Upper lobe of left lung (tissue), 4 donors: ENCODE results near the gene TPM2.

Source experiments
- EP300 ChIP-seq, 4 donors: sonication (generic); formaldehyde crosslinking; IDR thresholded peaks; one replicate each; pipeline ENCODE4 v1.5.1; 2017; ENCODE audit warnings: antibody characterized with exemption in 4 of 4, control low read depth in 2 of 4
- POLR2AphosphoS5 ChIP-seq, 2 donors: sonication (generic); formaldehyde crosslinking; IDR thresholded peaks; one replicate each; pipeline ENCODE4 v1.5.1; 2017; ENCODE audit warnings: antibody characterized with exemption in 2 of 2
- TF ChIP-seq, protein P1 (sequence below), 6 experiments: fragments of 450-650 bp in 4 of 6; fragments of 200-600 bp in 2 of 6; sonication (generic) in 2 of 6; IDR thresholded peaks; one replicate each; pipeline ENCODE4 v1.5.1; 2016 to 2019; ENCODE audit warnings: antibody characterized with exemption in 6 of 6

DNA sequence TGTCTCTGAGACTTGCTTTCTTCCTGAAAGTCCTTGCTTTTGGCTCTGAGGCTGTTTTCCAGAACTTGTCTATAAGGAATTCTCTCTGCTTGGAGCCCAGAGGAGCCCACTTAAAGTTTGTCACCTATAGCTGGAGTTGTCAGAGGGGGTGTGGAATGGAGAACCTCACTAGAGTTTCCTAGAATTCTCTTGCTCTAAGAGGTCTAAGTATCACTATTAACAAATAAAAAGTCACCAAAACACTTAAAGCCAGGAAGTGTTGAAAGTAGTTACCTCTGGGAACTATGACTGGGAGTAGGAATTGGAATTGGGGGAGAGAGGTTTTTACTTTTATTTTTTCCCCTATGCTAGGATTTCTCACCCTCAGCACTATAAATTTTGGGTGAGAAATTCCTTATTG is 54.0 kb downstream of the TPM2 start:
- TF ChIP-seq, protein P1, sequence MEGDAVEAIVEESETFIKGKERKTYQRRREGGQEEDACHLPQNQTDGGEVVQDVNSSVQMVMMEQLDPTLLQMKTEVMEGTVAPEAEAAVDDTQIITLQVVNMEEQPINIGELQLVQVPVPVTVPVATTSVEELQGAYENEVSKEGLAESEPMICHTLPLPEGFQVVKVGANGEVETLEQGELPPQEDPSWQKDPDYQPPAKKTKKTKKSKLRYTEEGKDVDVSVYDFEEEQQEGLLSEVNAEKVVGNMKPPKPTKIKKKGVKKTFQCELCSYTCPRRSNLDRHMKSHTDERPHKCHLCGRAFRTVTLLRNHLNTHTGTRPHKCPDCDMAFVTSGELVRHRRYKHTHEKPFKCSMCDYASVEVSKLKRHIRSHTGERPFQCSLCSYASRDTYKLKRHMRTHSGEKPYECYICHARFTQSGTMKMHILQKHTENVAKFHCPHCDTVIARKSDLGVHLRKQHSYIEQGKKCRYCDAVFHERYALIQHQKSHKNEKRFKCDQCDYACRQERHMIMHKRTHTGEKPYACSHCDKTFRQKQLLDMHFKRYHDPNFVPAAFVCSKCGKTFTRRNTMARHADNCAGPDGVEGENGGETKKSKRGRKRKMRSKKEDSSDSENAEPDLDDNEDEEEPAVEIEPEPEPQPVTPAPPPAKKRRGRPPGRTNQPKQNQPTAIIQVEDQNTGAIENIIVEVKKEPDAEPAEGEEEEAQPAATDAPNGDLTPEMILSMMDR (IDR thresholded peaks at IDR 0.05) = no peak
- TF ChIP-seq POLR2AphosphoS5 (IDR thresholded peaks at IDR 0.05) (no peak), EP300 (IDR thresholded peaks at IDR 0.05) (no peak)
